ENCODE data around the gene NR3C2.

The NR3C2 gene

GRCh38 chr4:148300877-148301276, 141.3 kb downstream of the NR3C2 start:
- DNase-seq, result no peak

DNA sequence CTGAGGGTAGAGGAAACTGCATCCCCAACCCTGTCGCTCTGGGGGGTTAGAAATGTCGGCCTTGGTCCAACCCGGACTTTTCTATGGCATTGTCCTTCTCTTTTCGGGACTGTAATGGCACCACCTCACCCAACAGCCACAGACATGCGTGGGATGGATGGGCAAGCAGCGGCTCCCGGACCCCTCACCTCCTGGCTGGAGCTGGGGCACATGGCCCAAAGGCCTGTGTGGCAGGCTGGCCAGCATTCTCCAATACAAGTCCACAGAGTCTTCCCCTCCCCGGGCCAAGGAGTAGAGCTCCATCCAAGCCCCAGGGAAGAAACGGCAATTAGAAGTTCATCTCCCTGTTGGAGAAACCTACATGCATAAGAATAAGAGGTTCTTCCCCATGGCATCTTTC, 142.9 kb downstream of the NR3C2 start:
- DNase-seq, result no peak

- DNase-seq, result no peak
Measured at GRCh38 chr4:148296498-148296897, 145.7 kb downstream of the NR3C2 start.

GRCh38 chr4:148295642-148296041, 146.6 kb downstream of the NR3C2 start:
- no peak for DNase-seq

GRCh38 chr4:148293571-148293970, 148.6 kb downstream of the NR3C2 start:
- DNase-seq, result no peak

GRCh38 chr4:148292686-148293085, 149.5 kb downstream of the NR3C2 start:
- no peak for DNase-seq

DNA sequence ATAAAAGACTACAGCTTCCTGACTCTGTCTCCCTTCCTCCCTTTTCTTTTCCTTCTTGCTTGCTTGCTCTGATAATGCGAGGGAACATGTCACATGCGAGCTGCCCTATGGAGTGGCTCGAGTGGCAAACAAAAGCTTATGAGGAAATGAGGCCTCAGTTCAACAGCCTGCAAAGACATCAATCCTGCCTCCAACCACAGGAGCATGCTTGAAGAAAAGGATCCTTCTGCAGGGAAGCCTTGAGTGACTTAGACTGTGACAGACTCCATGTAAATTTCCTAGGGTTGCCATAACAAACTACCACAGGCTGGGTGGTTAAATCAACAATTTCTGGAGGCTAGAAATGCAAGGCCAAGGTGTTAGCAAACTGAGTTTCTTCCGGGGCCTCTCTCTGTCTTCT, 152.5 kb downstream of the NR3C2 start:
- no peak for DNase-seq

GRCh38 chr4:148288448-148288847, 153.8 kb downstream of the NR3C2 start:
- no peak for DNase-seq

DNA sequence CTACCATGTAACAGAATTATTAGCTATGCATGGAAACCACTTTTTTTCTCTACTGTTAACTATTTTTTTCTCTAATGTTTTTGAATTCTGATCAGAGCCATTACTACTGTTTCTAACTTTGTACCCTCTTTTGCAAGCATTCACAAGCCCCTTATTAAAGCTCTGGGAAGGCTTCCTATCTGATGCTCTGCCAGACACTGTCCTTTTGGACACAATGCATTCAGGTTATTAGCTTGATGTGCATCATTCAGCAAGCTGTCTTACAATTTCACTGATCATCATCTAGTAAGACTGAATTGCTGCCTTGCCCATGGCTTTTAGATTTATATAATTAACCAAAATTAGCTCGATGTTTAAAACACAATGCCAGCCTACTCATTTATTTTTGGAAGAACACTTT, 155.1 kb downstream of the NR3C2 start:
- DNase-seq, result no peak

- DNase-seq, result no peak
Measured at GRCh38 chr4:148286012-148286411, 156.2 kb downstream of the NR3C2 start.

- no peak for DNase-seq
Measured at GRCh38 chr4:148283665-148284064, 158.5 kb downstream of the NR3C2 start.

GRCh38 chr4:148278310-148278709, 163.9 kb downstream of the NR3C2 start:
- no peak for DNase-seq

- DNase-seq, result no peak
Measured at GRCh38 chr4:148275266-148275665, 166.9 kb downstream of the NR3C2 start.

GRCh38 chr4:148273501-148273986, 168.7 kb downstream of the NR3C2 start:
- DNase-seq, result no peak

GRCh38 chr4:148271166-148271565, 171.0 kb downstream of the NR3C2 start:
- DNase-seq, result no peak

- DNase-seq, result no peak
Measured at GRCh38 chr4:148270630-148271029, 171.6 kb downstream of the NR3C2 start.

GRCh38 chr4:148268835-148269234, 173.4 kb downstream of the NR3C2 start:
- DNase-seq, result no peak

DNA sequence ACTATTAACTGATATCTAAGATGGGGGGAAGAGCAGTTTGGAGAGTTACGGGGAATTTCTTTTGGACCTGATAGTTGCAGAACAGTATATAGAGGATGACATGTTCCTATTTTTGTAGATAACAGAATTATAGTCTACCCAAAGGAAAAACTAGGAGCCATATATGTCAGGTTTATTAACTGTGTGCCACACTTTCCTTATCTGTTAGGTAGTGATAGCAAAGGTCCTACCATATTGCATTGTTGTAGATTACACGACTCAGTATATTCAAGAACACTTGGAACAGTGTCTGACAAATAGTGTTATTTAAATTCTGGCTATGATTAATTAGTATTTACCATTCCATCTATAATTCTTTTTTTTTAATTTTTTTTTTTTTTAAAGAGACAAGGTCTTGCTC, 175.3 kb downstream of the NR3C2 start:
- DNase-seq, result no peak

- no peak for DNase-seq
Measured at GRCh38 chr4:148266240-148266639, 176.0 kb downstream of the NR3C2 start.

DNA sequence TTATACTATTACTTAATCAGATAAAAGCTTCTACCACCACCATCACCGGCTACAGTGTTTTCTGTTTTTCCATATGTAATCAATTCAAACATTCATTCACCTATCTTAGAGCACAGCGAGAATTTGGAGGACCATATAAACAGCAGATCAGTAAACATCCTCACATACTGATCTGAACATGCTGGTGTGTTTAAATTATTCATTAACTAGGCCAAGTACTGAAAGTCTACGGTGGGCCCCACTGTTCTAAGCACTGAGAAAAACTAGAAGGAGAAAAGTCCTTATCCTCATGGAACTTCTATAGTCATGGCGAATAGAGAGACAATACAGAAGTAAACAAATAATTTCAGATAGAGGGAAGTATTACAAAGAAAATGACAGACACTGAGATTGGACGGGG, 176.6 kb downstream of the NR3C2 start:
- DNase-seq, result no peak

DNA sequence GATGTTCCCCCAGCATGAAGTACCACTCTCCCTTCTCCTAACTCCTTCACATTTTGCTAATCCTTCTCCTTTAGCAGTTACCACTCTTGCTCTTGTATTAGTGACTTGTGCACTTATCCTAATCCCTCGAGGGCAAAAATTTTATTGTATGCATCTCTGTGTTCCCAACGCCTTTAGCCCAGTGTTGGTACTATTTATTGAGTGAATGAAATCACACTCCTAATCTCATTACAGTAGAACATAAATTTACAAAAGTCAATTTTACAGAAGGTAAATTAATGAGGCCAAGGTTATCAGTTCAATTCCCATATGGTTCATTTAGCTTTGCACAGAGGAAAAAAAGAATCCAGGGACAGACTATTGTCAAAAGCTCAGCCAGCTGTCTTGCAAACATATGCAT, 178.4 kb downstream of the NR3C2 start:
- no peak for DNase-seq

- no peak for DNase-seq
Measured at GRCh38 chr4:148263127-148263526, 179.1 kb downstream of the NR3C2 start.

- DNase-seq, result no peak
Measured at GRCh38 chr4:148261848-148262247, 180.4 kb downstream of the NR3C2 start.

DNA sequence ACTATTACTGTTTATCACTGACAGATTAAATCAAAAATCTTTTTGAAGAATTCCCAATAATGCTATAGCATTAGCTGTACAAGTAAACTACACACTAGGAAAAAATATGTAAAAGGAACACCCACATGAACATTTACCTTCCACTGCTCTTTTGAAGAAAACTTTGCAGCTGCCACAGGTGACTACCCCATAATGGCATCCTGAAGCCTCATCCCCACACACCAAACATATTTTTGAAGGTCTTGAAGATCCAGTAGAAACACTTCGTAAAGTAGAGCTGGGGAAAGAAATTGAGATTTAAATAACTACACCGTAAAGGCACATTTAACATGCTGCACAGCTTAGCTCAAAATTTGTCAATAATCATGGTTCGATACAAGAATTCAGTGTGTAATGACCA, 182.4 kb downstream of the NR3C2 start:
- DNase-seq, result no peak

DNA sequence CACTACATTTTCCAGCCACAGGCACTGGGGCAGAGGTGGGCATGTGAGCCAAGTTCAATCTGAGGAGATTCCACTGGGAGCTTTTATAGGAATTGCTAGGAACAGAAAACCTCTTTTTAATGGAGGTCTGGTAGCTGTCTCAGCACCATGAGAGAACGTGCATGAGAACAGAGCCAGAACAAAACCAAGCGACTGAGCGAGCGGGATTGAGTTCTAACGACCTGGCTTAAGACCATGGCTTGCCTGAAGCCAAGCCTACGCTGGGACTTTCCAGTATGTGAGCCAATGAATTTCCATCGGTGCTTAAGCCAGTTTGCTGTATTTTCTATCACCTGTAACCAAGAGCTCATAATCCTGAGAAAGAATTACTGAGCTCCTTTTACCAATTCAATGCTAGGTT, 183.7 kb downstream of the NR3C2 start:
- DNase-seq, result no peak

GRCh38 chr4:148255344-148255720, 186.9 kb downstream of the NR3C2 start:
- no peak for DNase-seq

Measured in RPMI8226 (cell line).